Measurements from ENCODE around the gene GPX1. TPM values are rescaled to one million over a fixed set of nuclear protein-coding genes. Genes with fewer than 3 reads are reported as not detected.

Gene GPX1
- total and polyA plus RNA-seq, 10 of the 15 experiments (the other 5 are each of a cell fraction or from before 2014, with no cell fraction given): 32.0 to 1,121 (median 400) TPM

DNA sequence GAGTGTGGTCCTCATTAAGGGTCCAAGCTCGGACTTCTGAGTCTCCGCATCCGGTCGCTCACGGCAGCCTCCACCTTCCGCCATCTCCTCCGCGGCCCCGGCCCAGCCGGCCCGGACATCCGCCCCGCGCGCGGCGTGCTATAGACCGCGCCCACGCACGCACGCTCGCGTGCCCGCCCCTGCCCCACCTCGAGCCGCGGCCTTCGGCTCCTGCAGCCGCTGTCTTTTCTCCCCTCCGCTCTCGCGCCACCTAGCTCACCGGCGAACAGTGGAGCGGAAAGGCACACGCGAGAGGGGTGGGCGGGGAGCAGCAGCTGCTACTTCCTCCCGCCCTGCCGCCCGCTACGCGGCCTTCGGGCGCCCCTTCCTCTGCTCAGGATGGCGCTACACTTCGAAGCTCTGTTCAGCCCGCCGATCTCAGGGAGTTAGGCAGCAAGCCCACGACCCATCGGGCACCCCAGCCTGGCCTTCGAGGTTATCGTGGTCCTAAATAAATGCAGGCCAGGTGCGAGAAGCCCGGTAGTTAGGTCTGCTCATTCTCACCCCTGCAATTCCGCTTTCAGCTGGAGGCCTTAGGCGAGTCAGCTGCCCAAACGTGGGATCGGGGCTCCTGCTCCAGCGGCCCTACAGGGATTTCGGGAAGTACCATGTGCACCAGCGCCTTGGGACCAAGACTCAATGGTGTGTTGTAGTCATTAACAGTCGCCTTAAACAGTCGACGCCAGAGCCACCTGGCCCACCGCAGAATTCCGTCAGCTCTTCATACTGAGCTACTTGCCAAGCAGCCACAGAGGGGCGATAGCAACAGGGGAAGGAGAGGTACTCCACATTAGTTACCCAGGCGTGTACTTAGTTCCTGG, 18.0 kb downstream of the GPX1 start, which contains the start of gene USP4 (continued):
- TF ChIP-seq, protein P1, sequence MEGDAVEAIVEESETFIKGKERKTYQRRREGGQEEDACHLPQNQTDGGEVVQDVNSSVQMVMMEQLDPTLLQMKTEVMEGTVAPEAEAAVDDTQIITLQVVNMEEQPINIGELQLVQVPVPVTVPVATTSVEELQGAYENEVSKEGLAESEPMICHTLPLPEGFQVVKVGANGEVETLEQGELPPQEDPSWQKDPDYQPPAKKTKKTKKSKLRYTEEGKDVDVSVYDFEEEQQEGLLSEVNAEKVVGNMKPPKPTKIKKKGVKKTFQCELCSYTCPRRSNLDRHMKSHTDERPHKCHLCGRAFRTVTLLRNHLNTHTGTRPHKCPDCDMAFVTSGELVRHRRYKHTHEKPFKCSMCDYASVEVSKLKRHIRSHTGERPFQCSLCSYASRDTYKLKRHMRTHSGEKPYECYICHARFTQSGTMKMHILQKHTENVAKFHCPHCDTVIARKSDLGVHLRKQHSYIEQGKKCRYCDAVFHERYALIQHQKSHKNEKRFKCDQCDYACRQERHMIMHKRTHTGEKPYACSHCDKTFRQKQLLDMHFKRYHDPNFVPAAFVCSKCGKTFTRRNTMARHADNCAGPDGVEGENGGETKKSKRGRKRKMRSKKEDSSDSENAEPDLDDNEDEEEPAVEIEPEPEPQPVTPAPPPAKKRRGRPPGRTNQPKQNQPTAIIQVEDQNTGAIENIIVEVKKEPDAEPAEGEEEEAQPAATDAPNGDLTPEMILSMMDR (IDR thresholded peaks at IDR 0.05 in 2 of 3, conservative IDR thresholded peaks at IDR 0.05 in 1 of 3; ENCODE audit: control insufficient read depth in 2 of 3, extremely low read depth in 1 of 3, insufficient read depth in 1 of 3, low read depth in 3 of 3, low read length in 3 of 3): peak; percentile 57 to 81 (median 77); a peak in 5 of 6 replicates
- peak; percentile 18 for TF ChIP-seq SP1 (IDR thresholded peaks at IDR 0.05; ENCODE audit: low read depth, low read length)
- TF ChIP-seq CHD1 (IDR thresholded peaks at IDR 0.05; ENCODE audit: low read depth, low read length): no peak
- TF ChIP-seq LARP7 (IDR thresholded peaks at IDR 0.05): peak; percentile 73
- no peak for TF ChIP-seq ZBTB33 (IDR thresholded peaks at IDR 0.05)
- peak; percentile 61; the same call in 1 of the 2 replicates for TF ChIP-seq FOXM1 (IDR thresholded peaks at IDR 0.05; ENCODE audit: low read depth, low read length)
- TF ChIP-seq HDGF (IDR thresholded peaks at IDR 0.05): 0 out of 2 replicates have a peak, but pooled peaks have one; percentile 36
- no peak for TF ChIP-seq CEBPZ (IDR thresholded peaks at IDR 0.05; ENCODE audit: low read depth, low read length)
- no peak; the same call in 1 of the 2 replicates for TF ChIP-seq ELK1 (IDR thresholded peaks at IDR 0.05; ENCODE audit: low read depth, low read length)
- peak; percentile 91 for TF ChIP-seq IKZF1 (conservative IDR thresholded peaks at IDR 0.05)
- TF ChIP-seq SUZ12 (IDR thresholded peaks at IDR 0.05; ENCODE audit: unreplicated experiment): no peak
- TF ChIP-seq HCFC1 (IDR thresholded peaks at IDR 0.05; ENCODE audit: low read length): peak; percentile 43
- TF ChIP-seq TCF3 (IDR thresholded peaks at IDR 0.05; ENCODE audit: borderline replicate concordance, insufficient read depth, low read depth, low read length): peak; percentile 97
- TF ChIP-seq, protein P2, sequence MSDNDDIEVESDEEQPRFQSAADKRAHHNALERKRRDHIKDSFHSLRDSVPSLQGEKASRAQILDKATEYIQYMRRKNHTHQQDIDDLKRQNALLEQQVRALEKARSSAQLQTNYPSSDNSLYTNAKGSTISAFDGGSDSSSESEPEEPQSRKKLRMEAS (IDR thresholded peaks at IDR 0.05; ENCODE audit: low read depth, low read length): peak; percentile 93
- peak; percentile 65 for TF ChIP-seq GABPA (IDR thresholded peaks at IDR 0.05; ENCODE audit: low read depth)
- TF ChIP-seq E4F1 (IDR thresholded peaks at IDR 0.05; ENCODE audit: borderline replicate concordance, partially characterized antibody): peak; percentile 32
- TF ChIP-seq CREB1 (IDR thresholded peaks at IDR 0.05; ENCODE audit: low read depth): peak; percentile 62; the same call in 1 of the 2 replicates
- TF ChIP-seq NR2F1 (conservative IDR thresholded peaks at IDR 0.05): no peak; the same call in none of the 2 replicates

Measured in GM12878 (cell line).